IMR-90 (cell line): Measurements from ENCODE around the gene LRRC4C. TPM values are rescaled to one million over a fixed set of nuclear protein-coding genes. Genes with fewer than 3 reads are reported as not detected.
A peak's percentile ranks its signal among the peaks of the same experiment; 100 is the strongest.

Experiments
- ATAC-seq: fragments of 200-7000 bp; cut with Tn5 transposase; 2 replicates; pipeline ENCODE4 v1.9.1; 2020; ENCODE audit warnings: low read depth, mild to moderate bottlenecking, moderate library complexity
- Bru-seq: library from RNA; stranded (reverse); fragments of 400-500 nt; gene quantifications from one replicate; lab custom pipeline; 2021; lab: Mats Ljungman, UMichigan
- BruChase-seq, 2 experiments: library from RNA; stranded (reverse); fragments of 400-500 nt; gene quantifications; one replicate each; lab custom pipeline; 2021; lab: Mats Ljungman, UMichigan
- BruUV-seq: library from RNA; stranded (reverse); fragments of 400-500 nt; replicated peaks from 2 replicates; lab custom pipeline; 2021; lab: Mats Ljungman, UMichigan
- CTCF ChIA-PET: fragments of 300-600 bp; formaldehyde crosslinking; extraction: SDS; loops from one replicate; lab custom pipeline; 2021; ENCODE audit warnings: antibody characterized with exemption; lab: Yijun Ruan, JAX
- POLR2A ChIA-PET: fragments of 300-600 bp; sonication (Branson Sonifier 250); formaldehyde crosslinking; loops from one replicate; lab custom pipeline; 2022; ENCODE audit warnings: antibody characterized with exemption; ENCODE audit not compliant: unreplicated experiment; lab: Charles Lee
- DNase-seq: peaks from one replicate; pipeline ENCODE4 v3.0.0; 2013
- H2AFZ ChIP-seq: replicated peaks from 2 replicates; pipeline ENCODE3; 2013; ENCODE audit warnings: low read length, mild to moderate bottlenecking; ENCODE audit not compliant: poor library complexity
- H2AK5ac ChIP-seq: 2 replicates; pipeline ENCODE4 v1.6.1; 2013; ENCODE audit warnings: low read depth, low read length, inconsistent platforms
- H2AK9ac ChIP-seq: replicated peaks from 2 replicates; pipeline ENCODE3; 2013; ENCODE audit warnings: mild to moderate bottlenecking, low read depth, low read length, moderate library complexity; ENCODE audit not compliant: poor library complexity
- H2BK120ac ChIP-seq: 2 replicates; pipeline ENCODE4 v1.6.1; 2013; ENCODE audit warnings: low read depth, low read length, inconsistent platforms
- H2BK15ac ChIP-seq: 3 replicates; pipeline ENCODE4 v1.6.1; 2013; ENCODE audit warnings: low read depth, low read length, inconsistent platforms
- H2BK20ac ChIP-seq: 2 replicates; pipeline ENCODE4 v1.6.1; 2013; ENCODE audit warnings: low read depth, mild to moderate bottlenecking, inconsistent platforms, low read length, moderate library complexity
- H2BK5ac ChIP-seq: 2 replicates; pipeline ENCODE4 v1.6.1; 2013; ENCODE audit warnings: mild to moderate bottlenecking, low read depth, low read length, inconsistent platforms; ENCODE audit not compliant: poor library complexity, severe bottlenecking
- H3K14ac ChIP-seq: replicated peaks from 2 replicates; pipeline ENCODE4 v1.6.1; 2013; ENCODE audit warnings: low read depth, low read length, inconsistent platforms
- H3K18ac ChIP-seq: 2 replicates; pipeline ENCODE4 v1.6.1; 2013; ENCODE audit warnings: low read depth, low read length, control low read depth
- H3K23ac ChIP-seq: 2 replicates; pipeline ENCODE4 v1.6.1; 2013; ENCODE audit warnings: low read depth, low read length, inconsistent platforms
- H3K27ac ChIP-seq: 2 replicates; pipeline ENCODE4 v1.5.1; 2013; ENCODE audit warnings: mild to moderate bottlenecking, control low read depth, low read length; ENCODE audit not compliant: insufficient read depth
- H3K27me3 ChIP-seq: 2 replicates; pipeline ENCODE4 v1.6.1; 2013; ENCODE audit warnings: low read length; ENCODE audit not compliant: control insufficient read depth, insufficient read depth
- H3K36me3 ChIP-seq: 2 replicates; pipeline ENCODE4 v1.6.1; 2013; ENCODE audit warnings: low read length, mixed read lengths; ENCODE audit not compliant: control insufficient read depth, insufficient read depth
- H3K4ac ChIP-seq: 2 replicates; pipeline ENCODE4 v1.6.1; 2013; ENCODE audit warnings: low read depth, low read length, inconsistent platforms
- H3K4me1 ChIP-seq: 2 replicates; pipeline ENCODE4 v1.6.1; 2013; ENCODE audit warnings: low read length, mixed read lengths; ENCODE audit not compliant: control insufficient read depth, insufficient read depth
- H3K4me2 ChIP-seq: 2 replicates; pipeline ENCODE4 v1.6.1; 2013; ENCODE audit warnings: low read depth, mild to moderate bottlenecking, control low read depth, low read length, moderate library complexity
- H3K4me3 ChIP-seq: 2 replicates; pipeline ENCODE4 v1.5.1; 2013; ENCODE audit warnings: low read depth, mild to moderate bottlenecking, control low read depth, low read length, moderate library complexity; ENCODE audit not compliant: insufficient read depth
- H3K56ac ChIP-seq: 2 replicates; pipeline ENCODE4 v1.6.1; 2013; ENCODE audit warnings: low read length, inconsistent platforms; ENCODE audit not compliant: insufficient read depth; ENCODE audit errors: extremely low read depth
- H3K79me1 ChIP-seq, 2 experiments: 2 replicates each; pipeline ENCODE4 v1.6.1; 2013; ENCODE audit warnings: low read length in 2 of 2, inconsistent platforms in 1 of 2, low read depth in 1 of 2
- H3K9ac ChIP-seq: 2 replicates; pipeline ENCODE4 v1.6.1; 2013; ENCODE audit warnings: low read depth, low read length, control low read depth
- H3K9me1 ChIP-seq: 2 replicates; pipeline ENCODE4 v1.6.1; 2013; ENCODE audit warnings: low read length, inconsistent platforms; ENCODE audit not compliant: insufficient read depth
- H3K9me3 ChIP-seq: 2 replicates; pipeline ENCODE4 v1.6.1; 2013; ENCODE audit warnings: low read length; ENCODE audit not compliant: control insufficient read depth, insufficient read depth
- H4K20me1 ChIP-seq: 2 replicates; pipeline ENCODE4 v1.6.1; 2013; ENCODE audit warnings: low read length, inconsistent platforms; ENCODE audit not compliant: insufficient read depth
- H4K5ac ChIP-seq: 2 replicates; pipeline ENCODE4 v1.6.1; 2013; ENCODE audit warnings: mild to moderate bottlenecking, low read depth, low read length, control low read depth
- H4K8ac ChIP-seq, 2 experiments: 2 replicates each; pipeline ENCODE4 v1.6.1; 2013; ENCODE audit warnings: low read depth in 2 of 2, low read length in 2 of 2, control low read depth in 1 of 2, inconsistent platforms in 1 of 2
- H4K91ac ChIP-seq: 2 replicates; pipeline ENCODE4 v1.6.1; 2013; ENCODE audit warnings: low read depth, low read length, inconsistent platforms; ENCODE audit not compliant: insufficient read depth
- CEBPB ChIP-seq: IDR thresholded peaks from 2 replicates; pipeline ENCODE4 v1.6.1; 2012; ENCODE audit warnings: low read depth, low read length, improper control_type of control experiment
- FOS ChIP-seq: fragments of 150-350 bp; IDR thresholded peaks from 2 replicates; pipeline ENCODE4 v1.6.1; 2016; ENCODE audit warnings: low read depth, low read length
- MAZ ChIP-seq: IDR thresholded peaks from 2 replicates; pipeline ENCODE4 v1.6.1; 2012; ENCODE audit warnings: low read depth, mild to moderate bottlenecking, low read length, improper control_type of control experiment, moderate library complexity, borderline replicate concordance
- RCOR1 ChIP-seq: IDR thresholded peaks from 2 replicates; pipeline ENCODE4 v1.6.1; 2012; ENCODE audit warnings: mild to moderate bottlenecking, low read length, improper control_type of control experiment; ENCODE audit not compliant: insufficient replicate concordance
- SMC3 ChIP-seq: fragments of 150-350 bp; IDR thresholded peaks from 2 replicates; pipeline ENCODE4 v1.6.1; 2016; ENCODE audit warnings: low read depth, mild to moderate bottlenecking, antibody characterized with exemption, low read length, moderate library complexity
- WGBS, 2 experiments: methylation state at CpG; one replicate each; pipeline versions ENCODE4 v1.1.5 to v1.1.7; 2013; ENCODE audit warnings: missing lambda C conversion rate in 2 of 2; ENCODE audit not compliant: insufficient read length in 1 of 2; ENCODE audit errors: extremely low coverage in 2 of 2; 5-methylcytosine and 5-hydroxymethylcytosine counted together
- dilution Hi-C: fragments of 300-500 bp; cut with HindIII; formaldehyde crosslinking; loops from one replicate; pipeline ENCODE4 v1.14.3; 2018; ENCODE audit warnings: low sequenced_read_pairs; ENCODE audit not compliant: unreplicated experiment
- in situ Hi-C: fragments of 300-500 bp; cut with MboI; formaldehyde crosslinking; loops from 3 replicates; pipeline ENCODE4 v1.14.3; 2019; ENCODE audit warnings: low sequenced_read_pairs, inconsistent platforms, mixed read lengths
- intact Hi-C: fragments of 100-400 bp; cut with micrococcal nuclease; formaldehyde crosslinking; loops from 2 replicates; pipeline ENCODE4 v1.10.0; 2022
- long read RNA-seq: library from polyadenylated mRNA; unstranded; transcript quantifications from one replicate; pipeline ENCODE4 v2.0.0, GENCODE V29; 2021; ENCODE audit not compliant: unreplicated experiment
- polyA plus RNA-seq, 3 experiments: library from polyadenylated mRNA; depleted of rRNA; stranded (reverse); fragments of >200 nt; gene quantifications; 2 replicates each; pipeline ENCODE4 v1.2.3, GENCODE V29; 2012; ENCODE audit warnings: low replicate concordance in 1 of 3
- total RNA-seq: library from RNA; depleted of rRNA; stranded (reverse); fragments of >200 nt; gene quantifications from 2 replicates; pipeline ENCODE4 v1.2.3, GENCODE V29; 2012; rRNA removed
- TF ChIP-seq, protein P1 (sequence below): fragments of 150-350 bp; IDR thresholded peaks from 2 replicates; pipeline ENCODE4 v1.6.1; 2017; ENCODE audit warnings: mild to moderate bottlenecking, antibody characterized with exemption, low read length, low read depth
- TF ChIP-seq, protein P2 (sequence below): conservative IDR thresholded peaks from 2 replicates; pipeline ENCODE4 v1.5.1; 2012; ENCODE audit warnings: mild to moderate bottlenecking, low read depth, low read length, improper control_type of control experiment

Gene LRRC4C
- total RNA-seq: under 0.01 TPM in 2 replicates
- polyA plus RNA-seq (2012; rRNA removed): 0.03 and 0.04 TPM in 2 replicates
- polyA plus RNA-seq (2012; cell fraction: cytosol; rRNA removed): not detected in 2 replicates
- not detected in 2 replicates for polyA plus RNA-seq (2012; cell fraction: nucleus; rRNA removed; ENCODE audit: low replicate concordance)
- percentile 3 among the genes with signal in this experiment for Bru-seq, nascent RNA
- BruChase-seq, experiment 1, labeled RNA remaining after a 6-hour chase: percentile 1 among the genes with signal in this experiment
- percentile 3 among the genes with signal in this experiment for BruChase-seq, experiment 2, labeled RNA remaining after a 2-hour chase
- long read RNA-seq: 0 reads

DNA sequence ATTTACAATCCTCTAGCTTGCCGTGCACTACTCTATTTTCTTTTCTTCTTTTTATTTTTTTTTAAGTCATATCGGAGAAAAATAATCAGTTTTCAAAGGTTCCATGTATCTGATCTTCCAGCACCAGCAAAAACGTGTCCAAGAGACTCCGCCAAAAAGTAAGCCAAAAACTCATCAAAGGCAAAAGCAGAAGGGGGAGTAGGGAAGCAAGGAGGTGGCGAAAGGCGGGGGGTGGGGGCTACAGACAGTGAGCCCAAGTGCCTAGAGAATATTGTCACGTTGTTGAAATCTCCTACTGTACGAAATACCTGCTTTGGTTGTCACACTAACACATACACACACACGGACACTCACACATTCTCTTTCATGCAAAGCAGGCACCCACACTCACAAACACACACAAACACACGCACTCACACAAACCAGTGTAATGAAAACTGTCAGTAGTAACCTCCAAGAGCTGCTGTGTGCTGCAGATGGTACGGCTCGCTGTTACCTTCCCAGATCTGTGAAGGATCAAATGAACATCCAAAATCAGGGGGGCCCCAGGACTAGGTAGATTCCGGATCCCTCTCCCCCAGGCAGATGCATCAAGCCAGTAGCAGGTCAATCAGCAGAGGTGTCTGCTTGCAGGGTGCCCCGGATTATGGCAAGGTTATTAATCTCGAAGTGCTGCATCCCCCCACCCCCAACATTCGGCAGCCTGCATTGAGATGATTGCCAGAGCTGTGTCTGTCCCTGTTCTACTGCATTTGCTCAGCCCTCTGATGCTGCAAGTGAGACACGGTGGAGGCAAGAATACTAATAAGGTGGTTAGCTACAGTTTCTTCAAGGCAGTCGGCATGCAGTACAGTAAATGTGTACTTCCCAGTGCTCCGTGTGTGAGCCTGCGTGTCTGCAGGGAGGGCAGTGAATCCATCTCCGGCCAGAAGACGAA lies at the start of gene LRRC4C:
TSS of gene LRRC4C (minus strand) at position 188 of the 937 bp plus-strand sequence.
- in situ Hi-C loops: loop anchor here (25.0 kb wide), 1 partner anchor 1828 kb away; no protein-coding TSS in a partner anchor
- no peaks in the 10 kb centered on the region for H3K9me1 ChIP-seq
- H3K23ac ChIP-seq: no peak within 1 kb of the TSS
- no peak within 1 kb of the TSS for H4K5ac ChIP-seq
- dilution Hi-C loops: no loop called here
- no peak within 1 kb of the TSS for H3K9ac ChIP-seq
- no peaks in the 10 kb centered on the region for H4K20me1 ChIP-seq
- H2AK5ac ChIP-seq: no peak within 1 kb of the TSS
- BruUV-seq: no TSS peak
- no peak within 1 kb of the TSS for H3K27ac ChIP-seq
- no peaks in the 10 kb centered on the region for H3K36me3 ChIP-seq
- H3K4ac ChIP-seq: no peak within 1 kb of the TSS
- H2AK9ac ChIP-seq: no peak within 1 kb of the TSS
- H3K56ac ChIP-seq: no peak within 1 kb of the TSS
- no peak within 1 kb of the TSS for H3K18ac ChIP-seq
- no peak within 1 kb of the TSS for H3K14ac ChIP-seq
- intact Hi-C loops: loop anchor here (2.0 kb wide), 1 partner anchor 1823 kb away; no protein-coding TSS in a partner anchor
- CTCF ChIA-PET: no interaction called here
- H3K4me3 ChIP-seq: no peak within 1 kb of the TSS
- H2BK20ac ChIP-seq: no peak within 1 kb of the TSS
- no peak within 1 kb of the TSS for H2AFZ ChIP-seq
- H4K8ac ChIP-seq: no peak within 1 kb of the TSS
- H3K9me3 ChIP-seq: no peaks in the 10 kb centered on the region
- no peaks in the 10 kb centered on the region for H3K4me1 ChIP-seq
- H3K79me1 ChIP-seq: no peaks in the 10 kb centered on the region
- 0% methylated on average over 3 of the region's 22 CpGs; no CpG with 5 or more reads in 1 of the 2 experiments for WGBS, 2 experiments
- no peak within 1 kb of the TSS for H2BK15ac ChIP-seq
- H4K91ac ChIP-seq: no peak within 1 kb of the TSS
- TF ChIP-seq, protein P1, sequence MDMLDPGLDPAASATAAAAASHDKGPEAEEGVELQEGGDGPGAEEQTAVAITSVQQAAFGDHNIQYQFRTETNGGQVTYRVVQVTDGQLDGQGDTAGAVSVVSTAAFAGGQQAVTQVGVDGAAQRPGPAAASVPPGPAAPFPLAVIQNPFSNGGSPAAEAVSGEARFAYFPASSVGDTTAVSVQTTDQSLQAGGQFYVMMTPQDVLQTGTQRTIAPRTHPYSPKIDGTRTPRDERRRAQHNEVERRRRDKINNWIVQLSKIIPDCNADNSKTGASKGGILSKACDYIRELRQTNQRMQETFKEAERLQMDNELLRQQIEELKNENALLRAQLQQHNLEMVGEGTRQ: no peak
- TF ChIP-seq, protein P2, sequence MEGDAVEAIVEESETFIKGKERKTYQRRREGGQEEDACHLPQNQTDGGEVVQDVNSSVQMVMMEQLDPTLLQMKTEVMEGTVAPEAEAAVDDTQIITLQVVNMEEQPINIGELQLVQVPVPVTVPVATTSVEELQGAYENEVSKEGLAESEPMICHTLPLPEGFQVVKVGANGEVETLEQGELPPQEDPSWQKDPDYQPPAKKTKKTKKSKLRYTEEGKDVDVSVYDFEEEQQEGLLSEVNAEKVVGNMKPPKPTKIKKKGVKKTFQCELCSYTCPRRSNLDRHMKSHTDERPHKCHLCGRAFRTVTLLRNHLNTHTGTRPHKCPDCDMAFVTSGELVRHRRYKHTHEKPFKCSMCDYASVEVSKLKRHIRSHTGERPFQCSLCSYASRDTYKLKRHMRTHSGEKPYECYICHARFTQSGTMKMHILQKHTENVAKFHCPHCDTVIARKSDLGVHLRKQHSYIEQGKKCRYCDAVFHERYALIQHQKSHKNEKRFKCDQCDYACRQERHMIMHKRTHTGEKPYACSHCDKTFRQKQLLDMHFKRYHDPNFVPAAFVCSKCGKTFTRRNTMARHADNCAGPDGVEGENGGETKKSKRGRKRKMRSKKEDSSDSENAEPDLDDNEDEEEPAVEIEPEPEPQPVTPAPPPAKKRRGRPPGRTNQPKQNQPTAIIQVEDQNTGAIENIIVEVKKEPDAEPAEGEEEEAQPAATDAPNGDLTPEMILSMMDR: no peak
- no peak for TF ChIP-seq CEBPB
- TF ChIP-seq FOS: no peak
- TF ChIP-seq SMC3: no peak
- TF ChIP-seq RCOR1: no peak
- no peak for TF ChIP-seq MAZ
- H2BK5ac ChIP-seq: no peak within 1 kb of the TSS
- no peak within 1 kb of the TSS for H2BK120ac ChIP-seq
- ATAC-seq (no peak), DNase-seq (no peak)
- no peaks in the 10 kb centered on the region for H3K27me3 ChIP-seq
- POLR2A ChIA-PET: no interaction called here
- no peak within 1 kb of the TSS for H3K4me2 ChIP-seq
